ENCODE results near the gene CYP3A4.
"Not testable (repeated sequence)": the region's sequence is repeated elsewhere in the genome, so short reads cannot be mapped to it uniquely, and the experiment has no call there.

Gene CYP3A4

DNA sequence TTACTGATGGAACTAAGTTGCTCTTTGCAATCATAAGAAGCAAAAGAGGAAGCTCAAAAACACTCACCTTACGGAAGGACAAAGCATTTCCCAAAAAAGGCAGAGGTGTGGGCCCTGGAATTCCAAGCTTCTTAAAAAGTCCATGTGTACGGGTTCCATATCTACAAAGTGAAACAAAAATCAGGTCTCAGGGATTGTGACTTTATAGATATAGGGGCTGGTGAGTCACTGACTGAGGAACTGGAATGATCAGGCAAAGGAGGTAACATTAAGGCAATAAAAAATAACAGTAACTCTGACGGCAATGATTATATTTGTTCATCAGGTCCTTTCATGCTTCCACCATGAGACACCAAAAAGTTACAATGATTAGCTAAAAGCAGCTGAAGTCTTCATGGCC, 53.0 kb downstream of the CYP3A4 start:
- no peak for TF ChIP-seq POLR2A (IDR thresholded peaks at IDR 0.05; ENCODE audit: low read depth, low read length)
- no peak for FAIRE-seq

DNA sequence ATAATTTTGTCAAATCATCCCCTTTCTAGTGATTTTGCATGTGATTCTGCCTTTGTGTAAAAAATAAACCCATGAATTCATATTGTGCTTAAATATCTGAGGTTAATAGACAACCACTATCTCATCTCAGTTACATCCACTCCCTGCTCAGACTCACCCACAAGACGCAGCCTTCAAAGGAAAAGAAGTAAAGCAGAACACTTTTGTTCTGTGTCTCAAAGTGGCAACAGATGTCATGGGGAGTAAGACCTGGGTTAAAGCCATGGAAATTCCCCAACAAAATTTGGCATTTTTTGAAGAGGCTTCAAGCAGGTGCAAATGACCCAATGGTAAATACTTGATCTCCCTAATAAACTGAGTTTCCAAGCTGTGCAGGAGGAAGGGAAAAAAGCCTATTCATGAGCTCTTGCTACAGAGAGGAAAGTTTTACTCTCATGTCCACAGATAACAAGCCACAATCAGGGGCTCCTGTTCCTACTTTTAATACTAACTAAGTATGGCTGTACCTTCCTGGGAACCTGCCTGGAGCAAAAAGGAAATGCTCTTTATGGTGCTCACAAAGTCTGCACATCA, 53.7 kb downstream of the CYP3A4 start:
- TF ChIP-seq POLR2A (IDR thresholded peaks at IDR 0.05; ENCODE audit: low read depth, low read length): no peak
- FAIRE-seq (no peak), DNase-seq (ENCODE audit: insufficient read length, low spot score) (no peak)

More for the DNA sequence above, 53.0 kb downstream of the CYP3A4 start:
- DNase-seq (ENCODE audit: insufficient read length, low spot score): no peak

DNA sequence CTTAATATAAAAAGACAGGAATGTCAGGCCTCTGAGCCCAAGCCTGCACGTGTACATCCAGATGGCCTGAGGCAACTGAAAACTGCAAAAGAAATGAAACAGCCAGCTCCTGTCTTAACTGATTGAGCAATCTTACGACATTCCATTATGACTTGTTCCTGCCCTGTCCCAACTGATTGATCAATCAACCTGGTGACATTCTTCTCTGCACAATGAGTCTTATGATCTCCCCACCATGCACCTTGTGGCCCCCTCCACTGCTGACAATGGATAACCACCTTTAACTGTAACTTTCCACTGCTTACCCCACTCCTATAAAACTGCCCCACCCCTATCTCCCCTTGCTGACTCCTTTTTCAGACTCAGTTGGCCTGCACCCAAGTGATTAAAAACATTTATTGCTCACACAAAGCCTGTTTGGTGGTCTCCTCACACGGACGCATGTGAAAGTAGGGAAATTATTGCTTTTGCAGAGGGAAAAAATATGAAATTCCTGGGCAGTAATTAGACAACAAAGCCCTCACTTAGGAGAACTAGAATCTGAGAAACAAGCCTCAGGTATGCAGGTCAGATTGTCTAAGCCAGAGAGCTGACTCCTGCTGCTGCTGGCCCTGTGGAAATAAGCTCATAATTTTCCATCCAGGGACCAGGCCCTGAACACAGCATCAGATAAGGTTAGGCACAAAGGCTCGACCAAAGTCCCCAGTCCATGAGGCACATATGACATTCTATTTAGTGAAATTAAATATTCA, 54.3 kb downstream of the CYP3A4 start:
- TF ChIP-seq POLR2A (IDR thresholded peaks at IDR 0.05; ENCODE audit: low read depth, low read length): no peak
- FAIRE-seq: no peak
- DNase-seq (ENCODE audit: insufficient read length, low spot score): no peak

DNA sequence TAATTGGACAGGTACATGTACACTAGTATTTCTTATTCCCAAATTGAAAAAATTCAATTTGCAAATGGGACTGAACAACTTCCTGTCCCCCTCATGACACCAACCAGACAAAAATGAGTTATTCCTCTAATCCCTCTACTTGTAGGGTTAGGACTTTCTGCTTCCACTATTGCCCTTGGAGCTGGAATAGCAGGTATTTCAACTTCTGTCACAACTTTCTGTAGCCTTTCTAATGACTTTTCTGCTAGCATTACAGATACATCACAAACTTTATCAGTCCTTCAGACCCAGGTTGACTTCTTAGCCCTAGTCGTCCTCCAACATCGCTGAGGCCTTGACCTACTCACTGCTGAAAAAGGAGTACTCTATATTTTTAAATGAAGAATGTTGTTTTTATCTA, 55.4 kb downstream of the CYP3A4 start:
- DNase-seq (ENCODE audit: insufficient read length, low spot score): no peak
- TF ChIP-seq POLR2A (IDR thresholded peaks at IDR 0.05; ENCODE audit: low read depth, low read length): no peak
- FAIRE-seq: no peak

DNA sequence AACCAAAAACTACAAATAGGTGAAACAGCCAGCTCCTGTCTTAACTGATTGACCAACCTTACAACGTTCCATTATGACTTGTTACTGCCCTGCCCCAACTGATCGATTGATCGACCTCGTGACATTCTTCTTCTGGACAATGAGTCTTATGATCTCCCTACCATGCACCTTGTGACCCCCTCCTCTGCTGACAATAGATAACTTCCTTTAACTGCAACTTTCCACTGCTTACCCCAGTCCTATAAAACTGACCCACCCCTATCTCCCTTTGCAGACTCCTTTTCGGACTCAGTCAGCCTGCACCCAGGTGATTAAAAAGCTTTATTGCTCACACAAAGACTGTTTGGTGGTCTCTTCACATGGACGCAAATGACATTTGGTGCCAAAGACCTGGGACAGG, 60.8 kb downstream of the CYP3A4 start:
- DNase-seq (ENCODE audit: insufficient read length, low spot score); FAIRE-seq: not testable (repeated sequence)

DNA sequence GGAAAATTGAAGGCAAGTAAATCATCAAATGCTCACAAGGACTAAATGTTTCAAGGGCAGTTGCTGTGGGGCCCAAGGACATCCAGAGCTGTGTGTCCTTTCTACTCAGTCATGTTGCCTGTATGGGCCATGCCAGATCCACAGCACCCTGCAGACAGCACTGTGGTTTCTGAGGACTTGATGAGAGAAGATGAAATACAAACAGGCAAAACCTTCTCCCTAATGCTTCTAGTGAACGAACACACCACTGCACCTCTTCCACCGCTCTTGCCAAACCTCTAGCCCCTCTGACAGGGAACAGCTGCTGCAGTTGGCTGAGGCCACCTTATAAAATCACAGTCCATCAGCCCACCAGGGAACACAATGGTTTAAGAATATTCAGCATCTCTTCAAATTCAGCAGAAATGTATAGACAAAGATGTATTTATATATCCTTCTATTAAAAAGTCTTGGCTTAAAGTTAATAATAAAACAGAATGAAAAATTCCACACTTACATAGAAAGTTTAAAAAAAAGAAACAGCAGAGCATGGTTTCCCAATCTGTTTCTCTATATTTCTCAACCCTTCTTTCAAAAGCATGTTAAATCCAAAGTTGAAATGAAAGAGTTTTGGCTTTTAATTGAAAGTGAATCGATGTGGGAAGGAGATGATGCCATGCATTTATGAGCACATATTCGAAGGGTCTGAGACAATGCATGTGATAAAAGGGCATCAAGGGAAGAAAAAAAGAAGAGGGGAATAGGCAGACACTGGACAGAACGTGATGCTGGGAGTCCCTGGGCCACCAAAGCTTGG, 63.0 kb downstream of the CYP3A4 start:
- no peak for TF ChIP-seq POLR2A (IDR thresholded peaks at IDR 0.05; ENCODE audit: low read depth, low read length)
- DNase-seq (ENCODE audit: insufficient read length, low spot score) (no peak), FAIRE-seq (no peak)

DNA sequence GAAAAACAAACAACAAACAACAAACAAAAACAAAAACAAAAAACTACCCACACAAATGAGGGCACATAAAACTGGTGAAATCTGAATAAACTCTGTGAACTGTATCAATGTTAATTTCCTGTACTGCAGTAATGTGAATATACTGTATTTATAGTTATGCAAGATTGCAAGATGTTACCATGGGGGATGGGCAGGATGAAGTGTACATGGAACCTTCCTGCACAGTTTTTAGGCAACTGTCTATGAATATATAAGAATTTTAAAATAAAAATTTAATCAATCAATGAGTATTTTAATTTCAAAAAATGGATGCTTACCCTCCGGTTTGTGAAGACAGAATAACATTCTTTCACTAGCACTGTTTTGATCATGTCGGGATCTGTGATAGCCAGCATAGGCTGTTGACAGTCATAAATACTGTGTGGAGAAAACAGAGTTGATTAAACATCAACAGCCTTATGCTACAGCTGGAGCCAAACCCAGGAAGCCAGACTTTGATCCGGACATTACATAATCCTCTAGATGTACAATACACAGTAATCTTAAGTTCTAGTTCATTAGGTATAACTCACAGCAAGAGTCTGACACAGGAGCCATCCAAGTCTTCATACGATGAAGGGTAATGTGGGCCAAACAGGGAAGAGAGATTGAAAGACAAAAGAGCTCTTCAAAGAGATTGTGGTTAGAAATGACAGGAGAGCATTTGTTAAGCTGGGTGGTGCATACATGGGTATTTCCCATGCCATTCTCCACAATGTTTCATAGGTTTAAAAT, 63.8 kb downstream of the CYP3A4 start:
- FAIRE-seq (no peak), DNase-seq (ENCODE audit: insufficient read length, low spot score) (no peak)
- no peak for TF ChIP-seq POLR2A (IDR thresholded peaks at IDR 0.05; ENCODE audit: low read depth, low read length)

DNA sequence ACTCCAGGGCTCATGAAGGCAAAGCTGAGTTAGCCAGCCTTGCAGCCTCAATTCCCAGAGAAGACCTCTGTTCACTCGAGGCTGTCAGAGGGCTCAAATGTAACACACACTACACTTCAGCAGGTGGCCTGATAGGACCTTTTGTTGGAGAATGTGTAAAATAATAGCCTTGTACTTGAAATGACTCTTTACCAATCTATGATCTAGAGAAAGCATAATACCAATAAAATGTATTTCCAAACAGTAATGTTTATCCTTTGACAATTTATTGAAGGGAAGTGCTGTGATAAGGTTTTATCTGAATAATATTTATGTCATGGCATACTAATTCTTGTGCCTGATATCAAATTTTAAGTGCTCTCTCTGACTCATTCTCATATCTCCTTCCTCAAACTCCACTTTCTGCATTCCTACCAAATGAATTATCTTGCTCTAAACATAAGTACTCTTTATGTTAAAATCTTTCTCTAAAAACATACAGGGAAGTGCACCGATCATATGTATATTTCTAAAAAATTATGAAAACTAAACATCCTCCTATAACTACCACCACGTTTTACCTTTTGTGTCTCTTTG, 69.9 kb downstream of the CYP3A4 start:
- FAIRE-seq (no peak), DNase-seq (ENCODE audit: insufficient read length, low spot score) (no peak)
- no peak for TF ChIP-seq POLR2A (IDR thresholded peaks at IDR 0.05; ENCODE audit: low read depth, low read length)

DNA sequence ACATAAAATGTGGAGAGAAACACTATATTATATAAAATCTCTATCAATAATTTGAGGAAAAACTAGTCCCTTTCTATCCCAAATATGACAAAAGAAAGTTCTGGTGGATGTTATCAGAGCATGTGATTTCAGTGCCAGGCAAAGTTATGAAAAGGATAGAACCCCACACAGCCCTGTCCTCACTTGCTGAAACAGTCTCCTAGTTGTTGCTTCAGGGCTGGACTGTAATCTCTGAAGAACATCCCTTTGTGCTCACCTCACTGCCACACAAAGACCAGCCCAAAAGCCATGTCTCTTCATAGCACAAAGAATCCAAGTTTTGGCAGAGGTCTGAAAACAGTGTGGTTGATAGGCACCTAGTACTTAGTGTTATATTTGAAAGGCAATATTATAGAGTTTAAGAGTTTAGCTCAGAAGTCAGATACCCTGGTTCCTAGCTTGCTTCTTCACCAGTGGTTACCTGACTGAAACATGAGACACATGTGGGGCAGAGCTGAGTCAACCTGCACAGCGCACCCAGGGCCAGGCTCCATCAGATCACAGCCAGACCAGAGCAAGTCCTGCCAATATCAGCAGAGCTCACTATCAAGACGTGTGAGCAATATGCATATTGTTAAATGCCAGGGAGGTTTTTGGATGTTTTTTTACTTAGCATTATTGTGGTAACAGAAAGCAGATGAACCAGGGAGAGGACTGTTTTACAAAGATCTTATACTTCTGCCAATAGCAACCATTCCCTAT, 74.0 kb downstream of the CYP3A4 start:
- TF ChIP-seq POLR2A (IDR thresholded peaks at IDR 0.05; ENCODE audit: low read depth, low read length): no peak
- DNase-seq (ENCODE audit: insufficient read length, low spot score): no peak
- no peak for FAIRE-seq

DNA sequence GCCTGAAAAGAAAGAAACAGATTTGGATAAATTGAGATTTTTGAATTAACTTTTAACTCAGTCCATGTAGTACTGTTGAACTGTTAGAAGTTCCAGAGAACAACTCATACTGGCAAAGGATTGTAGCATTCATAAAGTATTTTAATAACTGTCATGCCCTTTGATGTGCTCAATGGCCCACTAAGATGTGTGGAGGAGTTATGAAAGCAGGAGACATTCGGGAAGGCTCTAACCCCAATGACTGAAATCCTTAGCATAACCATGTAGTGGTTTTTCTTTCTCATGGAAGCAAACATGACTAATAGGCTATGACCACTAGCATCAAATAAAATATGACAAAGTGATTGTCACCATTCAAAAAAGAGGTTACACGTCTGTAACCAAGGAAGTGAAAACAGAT, 74.7 kb downstream of the CYP3A4 start:
- no peak for TF ChIP-seq POLR2A (IDR thresholded peaks at IDR 0.05; ENCODE audit: low read depth, low read length)
- no peak for DNase-seq (ENCODE audit: insufficient read length, low spot score)
- FAIRE-seq: no peak

DNA sequence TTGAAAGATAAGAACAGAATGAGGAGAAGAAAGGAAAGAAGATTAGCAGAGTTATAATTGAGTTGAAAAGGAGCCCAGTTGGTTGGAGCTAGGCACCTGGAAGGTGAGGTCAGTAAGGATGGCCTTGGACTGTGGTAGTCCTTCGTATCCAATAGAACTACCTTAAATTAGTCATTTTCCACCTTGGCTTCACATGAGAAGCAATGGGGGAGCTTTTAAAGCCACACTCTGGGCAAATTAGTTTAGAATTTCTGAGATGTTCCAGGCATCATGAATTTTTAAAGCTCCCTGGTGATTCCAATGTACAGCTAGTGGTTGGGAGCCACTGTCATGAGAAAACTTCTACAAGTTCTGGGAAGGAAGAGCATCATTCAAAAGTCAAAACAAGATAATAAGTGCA, 76.9 kb downstream of the CYP3A4 start:
- DNase-seq (ENCODE audit: insufficient read length, low spot score) (no peak), FAIRE-seq (no peak)
- no peak for TF ChIP-seq POLR2A (IDR thresholded peaks at IDR 0.05; ENCODE audit: low read depth, low read length)
